H1 (cell line): ENCODE data around the gene MXD1. TPM values are rescaled to one million over a fixed set of nuclear protein-coding genes. Genes with fewer than 3 reads are reported as not detected.

ENCODE experiments used
- CTCF ChIA-PET: fragments of 300-600 bp; sonication (Branson Sonifier 250); formaldehyde crosslinking; loops from one replicate; lab custom pipeline; 2021; ENCODE audit not compliant: partially characterized antibody; lab: Charles Lee
- POLR2A ChIA-PET: fragments of 300-600 bp; sonication (Branson Sonifier 250); formaldehyde crosslinking; loops from one replicate; lab custom pipeline; 2021; ENCODE audit warnings: inconsistent platforms; ENCODE audit not compliant: partially characterized antibody; lab: Charles Lee
- DNase-seq, 2 experiments: peaks; one replicate each; pipeline versions ENCODE4 v3.0.0 to v3.0.0-alpha.2; 2010 to 2022; ENCODE audit warnings: low spot score in 2 of 2, low read depth in 1 of 2, mixed read lengths in 1 of 2
- FAIRE-seq: peaks from 2 replicates; lab custom pipeline; 2011; peaks lifted over from hg19 to GRCh38; lab: Jason Lieb, UNC
- H2AFZ ChIP-seq: 2 replicates; pipeline ENCODE4 v1.8.1; 2012; ENCODE audit warnings: low read length, inconsistent platforms
- H2AK5ac ChIP-seq: 2 replicates; pipeline ENCODE4 v1.6.1; 2013; ENCODE audit warnings: low read depth, low read length
- H2BK120ac ChIP-seq: replicated peaks from 2 replicates; pipeline ENCODE3; 2013; ENCODE audit warnings: low read depth, low read length, inconsistent platforms
- H2BK12ac ChIP-seq: 2 replicates; pipeline ENCODE4 v1.6.1; 2013; ENCODE audit warnings: low read depth, low read length
- H2BK15ac ChIP-seq: 2 replicates; pipeline ENCODE4 v1.6.1; 2013; ENCODE audit warnings: low read length
- H2BK20ac ChIP-seq: 2 replicates; pipeline ENCODE4 v1.6.1; 2013; ENCODE audit warnings: low read length
- H2BK5ac ChIP-seq: 2 replicates; pipeline ENCODE4 v1.6.1; 2013; ENCODE audit warnings: low read depth, low read length
- H3K14ac ChIP-seq: 2 replicates; pipeline ENCODE4 v1.6.1; 2013; ENCODE audit warnings: inconsistent platforms; ENCODE audit not compliant: insufficient read length
- H3K18ac ChIP-seq: 2 replicates; pipeline ENCODE4 v1.6.1; 2013; ENCODE audit warnings: low read length; ENCODE audit errors: extremely low read depth
- H3K23ac ChIP-seq: 2 replicates; pipeline ENCODE4 v1.6.1; 2013; ENCODE audit warnings: inconsistent platforms; ENCODE audit not compliant: insufficient read length
- H3K23me2 ChIP-seq: 2 replicates; pipeline ENCODE4 v1.6.1; 2013; ENCODE audit warnings: low read depth, low read length
- H3K27ac ChIP-seq: 2 replicates; pipeline ENCODE4 v1.6.1; 2011; ENCODE audit warnings: low read depth, low read length, inconsistent platforms
- H3K27me3 ChIP-seq, 4 experiments: replicated peaks in 1 of 4; 1 replicate in 1 of 4; 2 replicates in 3 of 4; pipeline versions ENCODE4 v1.6.1 to v1.8.1; 2011 to 2013; ENCODE audit warnings: low read length in 3 of 4, mild to moderate bottlenecking in 3 of 4, inconsistent platforms in 2 of 4, mixed read lengths in 2 of 4, moderate library complexity in 1 of 4; ENCODE audit not compliant: control insufficient read depth in 3 of 4, insufficient read depth in 3 of 4; ENCODE audit errors: extremely low read depth in 1 of 4
- H3K36me3 ChIP-seq, 4 experiments: 2 replicates each; pipeline versions ENCODE4 v1.6.1 to v1.8.1; 2011 to 2013; ENCODE audit warnings: mild to moderate bottlenecking in 4 of 4, low read length in 3 of 4, moderate library complexity in 2 of 4, control low read depth in 1 of 4, inconsistent platforms in 1 of 4; ENCODE audit not compliant: insufficient read depth in 4 of 4, control insufficient read depth in 2 of 4
- H3K4ac ChIP-seq: replicated peaks from 2 replicates; pipeline ENCODE3; 2013; ENCODE audit warnings: low read length, low read depth, mixed read lengths, inconsistent platforms; ENCODE audit not compliant: insufficient read length
- H3K4me1 ChIP-seq, 4 experiments: replicated peaks in 1 of 4; 1 replicate in 1 of 4; 2 replicates in 3 of 4; pipeline versions ENCODE4 v1.6.1 to v1.8.1; 2011 to 2013; ENCODE audit warnings: low read length in 3 of 4, inconsistent platforms in 2 of 4, mixed read lengths in 1 of 4; ENCODE audit not compliant: insufficient read depth in 4 of 4, control insufficient read depth in 3 of 4
- H3K4me2 ChIP-seq, 2 experiments: 2 replicates each; pipeline versions ENCODE4 v1.6.1 to v1.8.1; 2011 to 2013; ENCODE audit warnings: low read depth in 2 of 2, low read length in 2 of 2, control low read depth in 1 of 2, inconsistent platforms in 1 of 2, mild to moderate bottlenecking in 1 of 2; ENCODE audit not compliant: insufficient read depth in 1 of 2
- H3K4me3 ChIP-seq, 4 experiments: fragments of 200-600, 300-600 bp in 1 of 4; sonication (generic), shearing (Covaris generic), sonication (Bioruptor Twin) in 1 of 4; 2 replicates each; pipeline versions ENCODE4 v1.5.1 to v1.8.1; 2011 to 2016; ENCODE audit warnings: low read length in 4 of 4, low read depth in 3 of 4, control low read depth in 2 of 4, inconsistent platforms in 2 of 4, mild to moderate bottlenecking in 2 of 4, mixed read lengths in 1 of 4, moderate library complexity in 1 of 4; ENCODE audit not compliant: insufficient read depth in 2 of 4; ENCODE audit errors: extremely low read depth in 1 of 4
- H3K56ac ChIP-seq: replicated peaks from 2 replicates; pipeline ENCODE3; 2013; ENCODE audit warnings: low read depth, mild to moderate bottlenecking, mixed read lengths, low read length, inconsistent platforms; ENCODE audit not compliant: insufficient read length
- H3K79me1 ChIP-seq: 2 replicates; pipeline ENCODE4 v1.6.1; 2013; ENCODE audit warnings: low read depth, low read length, control low read depth
- H3K79me2 ChIP-seq, 2 experiments: 2 replicates each; pipeline versions ENCODE4 v1.6.1 to v1.8.1; 2012 to 2013; ENCODE audit warnings: low read length in 2 of 2, mild to moderate bottlenecking in 2 of 2, inconsistent platforms in 1 of 2; ENCODE audit not compliant: insufficient read depth in 2 of 2, control insufficient read depth in 1 of 2
- H3K9ac ChIP-seq, 4 experiments: replicated peaks in 1 of 4; 1 replicate in 1 of 4; 2 replicates in 3 of 4; pipeline versions ENCODE4 v1.6.1 to v1.8.1; 2011 to 2013; ENCODE audit warnings: low read depth in 3 of 4, low read length in 3 of 4, control low read depth in 2 of 4, mild to moderate bottlenecking in 2 of 4, moderate library complexity in 2 of 4, inconsistent platforms in 1 of 4; ENCODE audit errors: extremely low read depth in 1 of 4
- H3K9me3 ChIP-seq, 2 experiments: 2 replicates each; pipeline versions ENCODE4 v1.6.1 to v1.8.1; 2012 to 2013; ENCODE audit warnings: mild to moderate bottlenecking in 2 of 2, moderate library complexity in 2 of 2, control low read depth in 1 of 2, inconsistent platforms in 1 of 2, low read depth in 1 of 2, low read length in 1 of 2, mixed read lengths in 1 of 2; ENCODE audit not compliant: insufficient read depth in 2 of 2
- H4K20me1 ChIP-seq, 2 experiments: replicated peaks in 1 of 2; 2 replicates each; pipeline versions ENCODE3 to v1.8.1; 2011 to 2013; ENCODE audit warnings: inconsistent platforms in 2 of 2, low read length in 2 of 2, mild to moderate bottlenecking in 1 of 2; ENCODE audit not compliant: insufficient read depth in 2 of 2, control insufficient read depth in 1 of 2
- H4K5ac ChIP-seq: 2 replicates; pipeline ENCODE4 v1.6.1; 2013; ENCODE audit warnings: low read length, low read depth, mixed read lengths, inconsistent platforms; ENCODE audit not compliant: insufficient read length
- H4K8ac ChIP-seq: 2 replicates; pipeline ENCODE4 v1.8.0; 2013; ENCODE audit warnings: mild to moderate bottlenecking, moderate library complexity, low read length, inconsistent platforms; ENCODE audit not compliant: insufficient read depth; ENCODE audit errors: extremely low read depth
- H4K91ac ChIP-seq: replicated peaks from 2 replicates; pipeline ENCODE3; 2013; ENCODE audit warnings: low read length, mixed read lengths, inconsistent platforms; ENCODE audit not compliant: insufficient read length
- CEBPB ChIP-seq: IDR thresholded peaks from 2 replicates; pipeline ENCODE4 v1.6.1; 2012; ENCODE audit warnings: low read depth, low read length
- CREB1 ChIP-seq: IDR thresholded peaks from 2 replicates; pipeline ENCODE4 v1.6.1; 2012; ENCODE audit warnings: inconsistent platforms
- EZH2 ChIP-seq: fragments of 200-600 bp; sonication (generic); IDR thresholded peaks from 2 replicates; pipeline ENCODE4 v1.7.1; 2012; ENCODE audit warnings: low read depth, mild to moderate bottlenecking, moderate library complexity, low read length, inconsistent platforms; ENCODE audit not compliant: severe bottlenecking
- HDAC2 ChIP-seq, 2 experiments: fragments of 300-600 bp in 1 of 2; sonication (generic) in 1 of 2; IDR thresholded peaks; 2 replicates each; pipeline ENCODE4 v1.6.1; 2011 to 2012; ENCODE audit warnings: low read depth in 2 of 2, low read length in 2 of 2, mild to moderate bottlenecking in 2 of 2, moderate library complexity in 2 of 2, borderline replicate concordance in 1 of 2, inconsistent platforms in 1 of 2
- KDM1A ChIP-seq: fragments of 200-600, 300-600 bp; sonication (generic); IDR thresholded peaks from 2 replicates; pipeline ENCODE4 v1.7.1; 2016; ENCODE audit warnings: mild to moderate bottlenecking, low read length, borderline replicate concordance
- RNF2 ChIP-seq: fragments of 200-900, 300-1000 bp; sonication (generic); IDR thresholded peaks from 2 replicates; pipeline ENCODE4 v1.7.1; 2016; ENCODE audit warnings: borderline replicate concordance, low read depth, mild to moderate bottlenecking, antibody characterized with exemption, low read length; ENCODE audit not compliant: poor library complexity, severe bottlenecking; ENCODE audit errors: missing control alignments
- RXRA ChIP-seq: IDR thresholded peaks from 2 replicates; pipeline ENCODE4 v1.6.1; 2011; ENCODE audit warnings: low read depth, mild to moderate bottlenecking, low read length, moderate library complexity; ENCODE audit not compliant: insufficient read depth
- SIRT6 ChIP-seq: IDR thresholded peaks from one replicate; pipeline ENCODE4 v1.7.1; 2012; ENCODE audit warnings: low read length, inconsistent platforms
- TAF1 ChIP-seq: IDR thresholded peaks from 2 replicates; pipeline ENCODE4 v1.6.1; 2011; ENCODE audit warnings: mild to moderate bottlenecking, low read depth, low read length
- TAF7 ChIP-seq: optimal IDR thresholded peaks from 2 replicates; pipeline ENCODE3; 2011; ENCODE audit warnings: low read depth, mild to moderate bottlenecking, inconsistent platforms, low read length, moderate library complexity, borderline replicate concordance
- WGBS, 2 experiments: shearing (Covaris generic) in 1 of 2; methylation state at CpG; one replicate each; pipeline versions ENCODE4 v1.1.6 to v1.1.7; 2013 to 2015; ENCODE audit warnings: low lambda C conversion rate in 2 of 2, mixed read lengths in 2 of 2, inconsistent platforms in 1 of 2, low coverage in 1 of 2, missing lambda C conversion rate in 1 of 2; ENCODE audit not compliant: insufficient replicate concordance in 2 of 2, insufficient coverage in 1 of 2, insufficient read length in 1 of 2; ENCODE audit errors: extremely low coverage in 1 of 2, missing lambda C conversion rate in 1 of 2; 5-methylcytosine and 5-hydroxymethylcytosine counted together
- polyA plus RNA-seq, 7 experiments: library from polyadenylated mRNA; depleted of rRNA in 3 of 7; stranded (reverse) in 5 of 7; unstranded in 2 of 7; fragments of >200 nt in 5 of 7; fragments of 200-250 nt in 2 of 7; gene quantifications; 1 replicate in 5 of 7; 2 replicates in 1 of 7; 4 replicates in 1 of 7; pipeline versions ENCODE4 v1.2.1 to v1.2.3, GENCODE V29; 2011 to 2013; ENCODE audit warnings: missing spikeins in 2 of 7, mixed read lengths in 2 of 7
- total RNA-seq: library from RNA; stranded (reverse); fragmentation: NEBNext Ultra II Directional; extraction: Animal tissue kit (Norgen Biotek cat#: 25700); gene quantifications from 2 replicates; pipeline ENCODE4 v1.2.1, GENCODE V29; 2021
- TF ChIP-seq, protein P1 (sequence below): IDR thresholded peaks from 2 replicates; pipeline ENCODE4 v1.6.1; 2012; ENCODE audit warnings: low read length, inconsistent platforms

MXD1 gene
- total and polyA plus RNA-seq, 2 of the 8 experiments (the other 6 are each of a cell fraction or from before 2014, with no cell fraction given), result 1.6 to 2.6 TPM

DNA sequence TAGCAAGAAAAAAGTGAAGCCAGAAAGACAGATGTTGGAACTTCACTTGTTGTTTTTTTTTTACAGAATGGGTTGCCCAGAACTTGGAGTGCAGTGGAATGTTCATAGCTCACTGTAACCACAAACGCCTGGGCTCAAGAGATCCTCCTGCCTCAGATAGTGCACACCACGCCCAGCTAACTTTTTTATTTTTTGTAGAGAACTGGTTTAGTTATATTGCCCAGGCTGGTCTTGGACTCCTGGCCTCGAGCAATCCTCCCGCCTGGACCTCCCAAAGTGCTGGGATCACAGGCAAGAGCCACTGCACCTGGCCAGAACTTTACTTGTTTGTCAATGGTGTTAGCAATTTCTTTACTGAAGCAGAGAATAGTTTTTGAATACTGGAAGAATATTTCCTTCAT is 58.4 kb downstream of the MXD1 start:
- Histone ChIP-seq H2AFZ (no peak overlapping the region), H2BK20ac (no peak overlapping the region), H2BK12ac (no peak overlapping the region), H2AK5ac (no peak overlapping the region), H2BK120ac (no peak overlapping the region), H3K56ac (no peak overlapping the region), H4K8ac (no peak overlapping the region), H4K20me1 (no peaks in the 10 kb centered on the region), H2BK15ac (no peak overlapping the region), H3K4me2 (no peak overlapping the region), H3K4me1 (peaks cover 0 to 4% (median 3%) of the 10 kb centered on the region in 4 experiments; a peak in 4 of 7 replicates), H3K79me2 (no peaks in the 10 kb centered on the region), H3K23me2 (no peaks in the 10 kb centered on the region), H3K18ac (no peak overlapping the region), H3K27me3 (no peaks in the 10 kb centered on the region), H3K36me3 (no peaks in the 10 kb centered on the region), H3K14ac (no peak overlapping the region), H3K27ac (no peak overlapping the region), H3K9me3 (no peaks in the 10 kb centered on the region), H3K4ac (no peak overlapping the region), H3K4me3 (no peak overlapping the region), H4K5ac (no peak overlapping the region), H3K9ac (no peak overlapping the region), H3K23ac (no peak overlapping the region), H2BK5ac (no peak overlapping the region), H4K91ac (no peak overlapping the region), H3K79me1 (no peaks in the 10 kb centered on the region)
- ChIA-PET CTCF (interaction anchor here (0.7 kb wide), 1 partner anchor 8 kb away, joined by 3 read pairs; no protein-coding TSS in a partner anchor), POLR2A (interaction anchor here (1.6 kb wide), 1 partner anchor 10 kb away, joined by 3 read pairs; no protein-coding TSS in a partner anchor)
- DNase-seq (no peak), FAIRE-seq (no peak)
- WGBS, 2 experiments, result 93% methylated on average over 4 of the region's 4 CpGs; no CpG with 5 or more reads in 1 of the 2 experiments
- TF ChIP-seq TAF1 (no peak), CEBPB (no peak), CREB1 (no peak), TAF7 (no peak), HDAC2 (IDR thresholded peaks at IDR 0.05; ENCODE audit: borderline replicate concordance in 1 of 2, low read depth in 2 of 2, low read length in 2 of 2) (no peak), EZH2 (no peak), KDM1A (no peak), RNF2 (no peak), RXRA (no peak), SIRT6 (no peak)
- TF ChIP-seq, protein P1, sequence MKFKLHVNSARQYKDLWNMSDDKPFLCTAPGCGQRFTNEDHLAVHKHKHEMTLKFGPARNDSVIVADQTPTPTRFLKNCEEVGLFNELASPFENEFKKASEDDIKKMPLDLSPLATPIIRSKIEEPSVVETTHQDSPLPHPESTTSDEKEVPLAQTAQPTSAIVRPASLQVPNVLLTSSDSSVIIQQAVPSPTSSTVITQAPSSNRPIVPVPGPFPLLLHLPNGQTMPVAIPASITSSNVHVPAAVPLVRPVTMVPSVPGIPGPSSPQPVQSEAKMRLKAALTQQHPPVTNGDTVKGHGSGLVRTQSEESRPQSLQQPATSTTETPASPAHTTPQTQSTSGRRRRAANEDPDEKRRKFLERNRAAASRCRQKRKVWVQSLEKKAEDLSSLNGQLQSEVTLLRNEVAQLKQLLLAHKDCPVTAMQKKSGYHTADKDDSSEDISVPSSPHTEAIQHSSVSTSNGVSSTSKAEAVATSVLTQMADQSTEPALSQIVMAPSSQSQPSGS, result no peak
